Heart left ventricle (tissue), 16 donors: ENCODE data around the gene GTF2IRD1. TPM values are rescaled to one million over a fixed set of nuclear protein-coding genes. Genes with fewer than 3 reads are reported as not detected.
"Not testable (repeated sequence)": the region's sequence is repeated elsewhere in the genome, so short reads cannot be mapped to it uniquely, and the experiment has no call there.

Source experiments
- ATAC-seq, 4 donors: fragments of 200-7000 bp; cut with Tn5 transposase; one replicate each; pipeline ENCODE4 v1.9.1; 2020 to 2022; ENCODE audit warnings: moderate library complexity in 4 of 4, mild to moderate bottlenecking in 3 of 4, moderate number of reproducible peaks in 1 of 4
- DNase-seq, 5 donors: peaks; one replicate each; pipeline ENCODE4 v3.0.0-alpha.2; 2020
- H3K27ac ChIP-seq, 12 donors: fragments of 200-600 bp; sonication (generic) in 4 of 12; one replicate each; pipeline versions ENCODE4 v1.5.0 to v1.8.0; 2016 to 2022; ENCODE audit warnings: mild to moderate bottlenecking in 2 of 12
- H3K27me3 ChIP-seq, 9 donors: fragments of 200-600 bp; sonication (generic) in 2 of 9; one replicate each; pipeline versions ENCODE4 v1.5.1 to v1.8.0; 2016 to 2022; ENCODE audit warnings: mild to moderate bottlenecking in 3 of 9
- H3K36me3 ChIP-seq, 9 donors: fragments of 200-600 bp; sonication (generic) in 2 of 9; one replicate each; pipeline versions ENCODE4 v1.5.0 to v1.8.0; 2018 to 2022; ENCODE audit warnings: mild to moderate bottlenecking in 2 of 9
- H3K4me1 ChIP-seq, 12 donors: fragments of 200-600 bp; sonication (generic) in 4 of 12; one replicate each; pipeline versions ENCODE4 v1.5.0 to v1.8.0; 2016 to 2022; ENCODE audit warnings: mild to moderate bottlenecking in 3 of 12
- H3K4me3 ChIP-seq, 12 donors: fragments of 200-600 bp; sonication (generic) in 4 of 12; one replicate each; pipeline versions ENCODE4 v1.5.0 to v1.8.0; 2017 to 2022; ENCODE audit warnings: mild to moderate bottlenecking in 9 of 12, moderate library complexity in 4 of 12
- H3K9me3 ChIP-seq, 12 donors: fragments of 200-600 bp; sonication (generic) in 4 of 12; one replicate each; pipeline versions ENCODE4 v1.5.0 to v1.8.0; 2016 to 2022; ENCODE audit warnings: mild to moderate bottlenecking in 1 of 12
- POLR2A ChIP-seq, 2 donors: fragments of 450-650 bp; IDR thresholded peaks; one replicate each; pipeline ENCODE4 v1.6.1; 2017; ENCODE audit warnings: antibody characterized with exemption in 2 of 2, mild to moderate bottlenecking in 2 of 2, moderate library complexity in 2 of 2
- WGBS, 4 donors: extraction: QIAGEN DNeasy Blood & Tissue Kit in 2 of 4; methylation state at CpG; one replicate each; pipeline versions ENCODE4 v1.1.5 to v1.1.7; 2013 to 2018; 5-methylcytosine and 5-hydroxymethylcytosine counted together
- intact Hi-C, 10 donors: fragments of 100-400 bp; cut with DNase I; formaldehyde crosslinking; loops; one replicate each; pipeline versions ENCODE4 v1.11.1 to v1.14.2; 2022
- polyA plus RNA-seq, 2 donors: library from polyadenylated mRNA; stranded (reverse); fragments of 200-250 nt; gene quantifications; one replicate each; pipeline ENCODE4 v1.2.3, GENCODE V29; 2013
- total RNA-seq, 9 donors: library from RNA; depleted of rRNA in 2 of 9; stranded (reverse); fragments of >200 nt in 2 of 9; fragmentation: NEBNext Ultra II Directional in 3 of 9; extraction: Animal tissue kit (Norgen Biotek cat#: 25700) in 3 of 9; gene quantifications; one replicate each; pipeline versions ENCODE4 v1.1.0 to v1.2.4, GENCODE V29; 2016 to 2023
- TF ChIP-seq, protein P1 (sequence below), 12 donors: fragments of 200-600 bp; sonication (generic) in 4 of 12; IDR thresholded peaks; one replicate each; pipeline versions ENCODE4 v1.5.0 to v1.8.0; 2018 to 2022; ENCODE audit warnings: antibody characterized with exemption in 12 of 12, mild to moderate bottlenecking in 5 of 12
- donor health status: ischemic (EF 13 %, LVEDD 7.1; RV severe dilation, severe dysfunction).
- donor health status: healthy with polysubstance abuse.
- donor health status: DM: no; HTN: yes; CAD: no.
- donor health status: DM: no; HTN: no; CAD: no.
- donor health status: ischemic (EF 25% LVEDD 6.9; RV normal size, moderate dysfunction).
- donor health status: ischemic (EF 25% LVEDD 5.7; RV mildly dilated, moderate dysfunction).
- donor health status: healthy.
- donor health status: DM: yes; HTN: yes; CAD: no.
- donor health status: ischemic (EF 35%, LVEDD 5.7; RV mildly dilated, moderate dysfunction).
- donor health status: nonischemic (EF 11% LVEDD 7.7; RV severe dilation, severe dysfunction).
- donor health status: DM: yes; HTN: yes; CAD: no.
- donor health status: PGD.
- donor health status: ischemic (EF 29% LVEDD 5.4; RV normal size, mild dysfunction).
- donor health status: nonischemic (EF 23%, LVEDD 6.1; RV moderate dilation, normal function).

Gene GTF2IRD1
- total and polyA plus RNA-seq, 11 donors: 10.0 to 40.4 (median 15.6) TPM

GRCh38 chr7:74420006-74420405 is 33.7 kb upstream of the GTF2IRD1 start:
- no peak overlapping the region for H3K4me3 ChIP-seq
- peaks cover 0 to 4% (median 0%) of the 10 kb centered on the region in 9 donors for H3K27me3 ChIP-seq
- WGBS, 4 donors: 86 to 92% (median 91%) methylated on average over 4 of the region's 4 CpGs
- peaks cover 0 to 6% (median 0%) of the 10 kb centered on the region in 12 donors for H3K4me1 ChIP-seq
- H3K27ac ChIP-seq: no peak overlapping the region
- no peak for ATAC-seq
- no peaks in the 10 kb centered on the region for H3K9me3 ChIP-seq
- H3K36me3 ChIP-seq: no peaks in the 10 kb centered on the region
- TF ChIP-seq, protein P1, sequence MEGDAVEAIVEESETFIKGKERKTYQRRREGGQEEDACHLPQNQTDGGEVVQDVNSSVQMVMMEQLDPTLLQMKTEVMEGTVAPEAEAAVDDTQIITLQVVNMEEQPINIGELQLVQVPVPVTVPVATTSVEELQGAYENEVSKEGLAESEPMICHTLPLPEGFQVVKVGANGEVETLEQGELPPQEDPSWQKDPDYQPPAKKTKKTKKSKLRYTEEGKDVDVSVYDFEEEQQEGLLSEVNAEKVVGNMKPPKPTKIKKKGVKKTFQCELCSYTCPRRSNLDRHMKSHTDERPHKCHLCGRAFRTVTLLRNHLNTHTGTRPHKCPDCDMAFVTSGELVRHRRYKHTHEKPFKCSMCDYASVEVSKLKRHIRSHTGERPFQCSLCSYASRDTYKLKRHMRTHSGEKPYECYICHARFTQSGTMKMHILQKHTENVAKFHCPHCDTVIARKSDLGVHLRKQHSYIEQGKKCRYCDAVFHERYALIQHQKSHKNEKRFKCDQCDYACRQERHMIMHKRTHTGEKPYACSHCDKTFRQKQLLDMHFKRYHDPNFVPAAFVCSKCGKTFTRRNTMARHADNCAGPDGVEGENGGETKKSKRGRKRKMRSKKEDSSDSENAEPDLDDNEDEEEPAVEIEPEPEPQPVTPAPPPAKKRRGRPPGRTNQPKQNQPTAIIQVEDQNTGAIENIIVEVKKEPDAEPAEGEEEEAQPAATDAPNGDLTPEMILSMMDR (IDR thresholded peaks at IDR 0.05): no peak
- no peak for TF ChIP-seq POLR2A (IDR thresholded peaks at IDR 0.05)
- intact Hi-C loops: loop anchor here in 3 of 10 donors (5.0 to 10.0 kb wide), 3 partner anchors 145 to 612 kb away; no protein-coding TSS in a partner anchor
- peak in 1 of 5 donors; percentile 14 for DNase-seq

- Histone ChIP-seq H3K27ac (no peak overlapping the region), H3K36me3 (no peaks in the 10 kb centered on the region), H3K4me3 (no peak overlapping the region), H3K27me3 (no peaks in the 10 kb centered on the region), H3K4me1 (peaks cover 0 to 3% (median 0%) of the 10 kb centered on the region in 12 donors), H3K9me3 (no peaks in the 10 kb centered on the region)
- no peak for ATAC-seq
- DNase-seq: peak in 2 of 5 donors; percentile 7 to 25
- WGBS, 4 donors: 80 to 91% (median 86%) methylated on average over 10 of the region's 10 CpGs
- intact Hi-C loops: loop anchor here in 3 of 10 donors (5.0 to 10.0 kb wide), 3 partner anchors 140 to 608 kb away; no protein-coding TSS in a partner anchor
- no peak for TF ChIP-seq POLR2A (IDR thresholded peaks at IDR 0.05)
- TF ChIP-seq, protein P1 (IDR thresholded peaks at IDR 0.05): no peak
Observed at GRCh38 chr7:74424291-74424880, 29.3 kb upstream of the GTF2IRD1 start.

- Histone ChIP-seq H3K4me3 (no peak overlapping the region), H3K27me3 (no peaks in the 10 kb centered on the region), H3K36me3 (no peaks in the 10 kb centered on the region), H3K9me3 (no peaks in the 10 kb centered on the region), H3K4me1 (peaks cover 0 to 8% (median 0%) of the 10 kb centered on the region in 12 donors), H3K27ac (no peak overlapping the region)
- no peak for ATAC-seq
- 92 to 94% (median 94%) methylated on average over 4 of the region's 4 CpGs for WGBS, 4 donors
- intact Hi-C loops: loop anchor here in 2 of 10 donors (10.0 kb wide), 2 partner anchors 137 to 597 kb away; no protein-coding TSS in a partner anchor
- peak in 1 of 5 donors; percentile 9 for DNase-seq
- TF ChIP-seq, protein P1 (IDR thresholded peaks at IDR 0.05): no peak
- no peak for TF ChIP-seq POLR2A (IDR thresholded peaks at IDR 0.05)
Observed at GRCh38 chr7:74428023-74428422, 25.7 kb upstream of the GTF2IRD1 start.

DNA sequence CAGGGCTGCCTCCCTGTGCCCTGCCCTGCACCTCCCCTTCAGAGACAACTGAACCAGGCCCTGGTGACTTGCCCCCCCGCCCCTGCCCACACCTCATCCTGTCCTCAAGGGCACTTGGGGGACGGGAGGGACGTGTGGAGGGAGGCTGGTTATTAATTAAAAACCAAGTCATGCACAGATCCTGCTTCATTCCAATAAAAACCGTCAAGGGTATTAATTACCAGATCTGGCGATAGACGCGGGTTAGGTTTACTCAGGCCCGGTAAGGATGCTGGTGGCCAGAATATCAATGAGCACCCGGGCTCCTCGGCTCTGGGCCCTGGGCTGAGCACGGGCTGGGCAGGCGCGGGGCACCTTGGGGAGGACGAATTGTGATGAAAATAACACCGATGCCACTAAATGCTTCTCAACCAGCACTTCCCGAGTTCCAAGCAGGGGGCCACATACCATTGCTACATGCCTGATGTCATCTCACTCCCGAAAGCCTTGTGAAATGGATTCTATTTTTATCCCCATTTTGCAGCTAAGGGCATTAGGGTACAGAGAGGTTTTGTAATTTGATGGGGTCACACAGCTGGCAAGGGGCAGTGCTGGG is 24.5 kb upstream of the GTF2IRD1 start:
- intact Hi-C loops: loop anchor here in 2 of 10 donors (10.0 kb wide), 2 partner anchors 136 to 596 kb away; no protein-coding TSS in a partner anchor

DNA sequence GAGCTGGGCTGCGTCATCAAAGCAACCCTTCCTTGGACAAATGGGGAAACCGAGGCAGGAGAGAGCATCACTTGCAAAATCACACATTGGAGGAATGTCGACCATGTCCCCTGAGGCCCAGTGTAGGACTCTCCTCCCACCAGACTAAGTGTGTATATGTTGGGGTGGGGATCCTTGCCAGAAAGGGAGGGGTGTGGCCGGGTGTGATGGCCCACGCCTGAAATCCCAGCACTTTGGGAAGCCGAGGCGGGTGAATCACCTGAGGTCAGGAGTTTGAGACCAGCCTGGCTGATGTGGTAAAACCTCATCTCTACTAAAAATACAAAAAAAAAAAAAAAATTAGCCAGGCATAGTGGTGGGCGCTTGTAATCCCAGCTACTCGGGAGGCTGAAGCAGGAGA is 23.3 kb upstream of the GTF2IRD1 start:
- ATAC-seq: not testable (repeated sequence)
- 82 to 91% (median 86%) methylated on average over 8 to 9 of the region's 9 CpGs for WGBS, 4 donors

More for the DNA sequence above, 24.5 kb upstream of the GTF2IRD1 start:
- peak in 2 of 5 donors; percentile 14 to 16 for DNase-seq
- no peaks in the 10 kb centered on the region for H3K27me3 ChIP-seq
- H3K4me3 ChIP-seq: no peak overlapping the region
- no peaks in the 10 kb centered on the region for H3K9me3 ChIP-seq
- no peak overlapping the region for H3K27ac ChIP-seq
- peak in 2 of 4 donors; percentile 21 to 28 for ATAC-seq
- no peaks in the 10 kb centered on the region for H3K36me3 ChIP-seq
- WGBS, 4 donors: 42 to 51% (median 50%) methylated on average over 17 of the region's 17 CpGs
- TF ChIP-seq POLR2A (IDR thresholded peaks at IDR 0.05): no peak
- TF ChIP-seq, protein P1 (IDR thresholded peaks at IDR 0.05): no peak
- H3K4me1 ChIP-seq: peaks cover 0 to 8% (median 0%) of the 10 kb centered on the region in 12 donors

More for the DNA sequence above, 23.3 kb upstream of the GTF2IRD1 start:
- H3K27ac ChIP-seq, H3K4me1 ChIP-seq, intact Hi-C loops, H3K27me3 ChIP-seq, H3K9me3 ChIP-seq, H3K36me3 ChIP-seq, H3K4me3 ChIP-seq: not testable (repeated sequence)
- peak in 1 of 5 donors; percentile 8 for DNase-seq
